T-cell (primary cell): ENCODE data around the gene RBPJ. TPM values are rescaled to one million over a fixed set of nuclear protein-coding genes. Genes with fewer than 3 reads are reported as not detected.
A peak's percentile ranks its signal among the peaks of the same experiment; 100 is the strongest.

ENCODE experiments used
- ATAC-seq, 4 experiments: fragments of 200-7000 bp in 3 of 4; fragments of 150-1000 bp in 1 of 4; cut with Tn5 transposase; replicated peaks in 1 of 4; 1 replicate in 3 of 4; 2 replicates in 1 of 4; pipeline ENCODE4 v1.10.0; 2021; ENCODE audit warnings: moderate library complexity in 3 of 4, mild to moderate bottlenecking in 2 of 4, moderate number of reproducible peaks in 1 of 4
- CTCF ChIA-PET, 2 donors: fragments of 300-600 bp; sonication (Branson Sonifier 250); formaldehyde crosslinking; loops; one replicate each; lab custom pipeline; 2022; ENCODE audit warnings: antibody characterized with exemption in 2 of 2; lab: Charles Lee
- POLR2A ChIA-PET, 2 donors: fragments of 300-600 bp; sonication (Branson Sonifier 250); formaldehyde crosslinking; loops; one replicate each; lab custom pipeline; 2022; ENCODE audit warnings: antibody characterized with exemption in 2 of 2; lab: Charles Lee
- DNase-seq, 35 experiments: peaks; one replicate each; pipeline versions ENCODE4 v3.0.0 to v3.0.0-alpha.2; 2013 to 2023
- H3K27ac ChIP-seq: one replicate; pipeline ENCODE4 v1.5.1; 2013; ENCODE audit warnings: low read length
- H3K27me3 ChIP-seq, 2 experiments: replicated peaks in 1 of 2; 1 replicate in 1 of 2; 2 replicates in 1 of 2; pipeline versions ENCODE4 v1.6.1 to v1.7.0; 2013; ENCODE audit warnings: low read length in 1 of 2, mixed read lengths in 1 of 2; ENCODE audit not compliant: control insufficient read depth in 2 of 2, insufficient read depth in 2 of 2; ENCODE audit errors: extremely low read depth in 1 of 2
- H3K36me3 ChIP-seq, 2 donors: 1 replicate in 1 of 2; 2 replicates in 1 of 2; pipeline versions ENCODE4 v1.6.1 to v1.7.0; 2013; ENCODE audit warnings: low read length in 1 of 2; ENCODE audit not compliant: control insufficient read depth in 2 of 2, insufficient read depth in 1 of 2; ENCODE audit errors: extremely low read depth in 1 of 2
- H3K4me1 ChIP-seq, 2 experiments: 1 replicate in 1 of 2; 2 replicates in 1 of 2; pipeline versions ENCODE4 v1.6.1 to v1.7.0; 2013; ENCODE audit warnings: low read length in 2 of 2, mixed read lengths in 1 of 2; ENCODE audit not compliant: insufficient read depth in 2 of 2, control insufficient read depth in 1 of 2; ENCODE audit errors: extremely low read depth in 1 of 2
- H3K4me3 ChIP-seq, 2 donors: 1 replicate in 1 of 2; 2 replicates in 1 of 2; pipeline versions ENCODE4 v1.5.1 to v1.7.0; 2013; ENCODE audit warnings: mild to moderate bottlenecking in 2 of 2, low read length in 1 of 2, moderate library complexity in 1 of 2; ENCODE audit not compliant: control insufficient read depth in 1 of 2; ENCODE audit errors: extremely low read depth in 1 of 2
- H3K9me3 ChIP-seq: 2 replicates; pipeline ENCODE4 v1.7.0; 2013
- H3K27ac Mint-ChIP-seq, 2 donors: one replicate each; pipeline ENCODE4 v1.8.0; 2020 to 2021; ENCODE audit warnings: mild to moderate bottlenecking in 2 of 2, mixed read lengths in 2 of 2
- H3K27me3 Mint-ChIP-seq, 2 donors: one replicate each; pipeline ENCODE4 v1.8.0; 2021 to 2022; ENCODE audit warnings: mixed read lengths in 2 of 2
- H3K36me3 Mint-ChIP-seq: one replicate; pipeline ENCODE4 v1.8.0; 2021; ENCODE audit warnings: mixed read lengths
- H3K4me1 Mint-ChIP-seq, 3 donors: one replicate each; pipeline ENCODE4 v1.8.0; 2020 to 2022; ENCODE audit warnings: mixed read lengths in 3 of 3, mild to moderate bottlenecking in 1 of 3
- H3K4me3 Mint-ChIP-seq, 3 donors: one replicate each; pipeline ENCODE4 v1.8.0; 2020 to 2022; ENCODE audit warnings: mild to moderate bottlenecking in 3 of 3, mixed read lengths in 3 of 3, moderate library complexity in 3 of 3
- H3K9me3 Mint-ChIP-seq, 3 donors: one replicate each; pipeline ENCODE4 v1.8.0; 2020 to 2022; ENCODE audit warnings: mixed read lengths in 3 of 3
- WGBS: methylation state at CpG from one replicate; pipeline ENCODE4 v1.1.5; 2013; ENCODE audit warnings: missing lambda C conversion rate; ENCODE audit not compliant: insufficient coverage; 5-methylcytosine and 5-hydroxymethylcytosine counted together
- total RNA-seq, 35 experiments: library from RNA in 6 of 35; stranded (reverse) in 6 of 35; fragments of 120-200 nt in 1 of 35; gene quantifications; one replicate each; pipeline versions ENCODE4 v1.2.1 to v1.2.4 and lab custom pipeline; 2013 to 2026

RBPJ gene
- total RNA-seq, 5 donors from 2014 or later (not counting 1 experiment from before 2014, with no cell fraction given), result 55.6 to 81.1 (median 60.5) TPM

DNA sequence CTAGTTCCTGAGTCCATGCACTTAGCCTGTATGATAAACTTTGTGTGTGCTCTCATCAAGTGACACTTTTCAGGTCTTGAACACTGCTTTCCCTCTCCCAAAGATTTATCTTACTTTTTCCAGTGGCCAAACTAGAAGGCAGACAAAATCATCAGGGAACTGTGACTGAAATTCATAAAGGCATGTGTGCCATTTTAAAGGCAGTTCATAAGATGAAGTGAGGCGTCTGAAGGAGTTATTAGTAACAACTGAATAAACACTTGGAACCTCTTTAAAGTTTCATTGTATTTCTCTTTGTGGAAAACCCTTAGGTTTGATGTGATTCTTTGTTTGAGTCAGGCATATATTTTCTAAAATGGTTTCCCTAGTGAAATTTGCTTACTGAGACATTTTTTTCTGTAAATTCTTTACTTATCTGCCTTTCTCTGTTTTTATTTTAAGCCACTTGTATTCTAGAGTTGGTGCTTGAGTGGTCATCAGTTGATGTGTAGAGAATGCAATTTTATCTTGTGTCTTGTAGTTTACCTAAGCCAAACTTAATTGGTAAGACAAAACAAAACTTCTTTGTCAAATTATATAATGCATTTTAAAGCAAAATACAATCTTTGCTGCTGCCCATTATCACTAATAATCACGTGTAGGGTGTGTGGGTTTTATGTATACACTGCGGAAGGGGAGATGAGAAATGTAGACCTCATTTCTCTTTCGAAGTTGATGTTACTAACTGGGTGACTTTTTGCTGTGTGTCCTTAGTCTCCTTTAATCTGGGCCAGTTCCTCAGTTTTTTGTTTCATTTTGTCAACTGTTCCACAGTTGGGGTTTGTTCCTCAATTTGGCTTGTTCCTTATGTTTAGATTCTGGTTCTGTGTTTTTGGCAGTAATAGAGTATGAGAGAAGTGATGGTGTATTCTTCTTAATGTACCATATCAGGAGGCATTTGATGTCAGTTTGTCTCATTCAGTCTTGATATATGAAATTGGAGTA, 56.8 kb downstream of the RBPJ start:
- Histone ChIP-seq H3K4me1 (peaks cover 11 to 14% of the 10 kb centered on the region in 2 experiments), H3K9me3 (no peaks in the 10 kb centered on the region), H3K36me3 (peaks cover 0 to 3% of the 10 kb centered on the region in 2 donors), H3K4me3 (no peak overlapping the region), H3K27ac (no peak overlapping the region), H3K27me3 (peaks cover 0 to 9% of the 10 kb centered on the region in 2 experiments)
- ChIA-PET POLR2A (no interaction called here), CTCF (no interaction called here)
- no peak for DNase-seq
- WGBS, result 100% methylated on average over 3 of the region's 4 CpGs
- Mint-ChIP-seq H3K4me3 (no peak overlapping the region), H3K27me3 (peaks cover 0 to 2% of the 10 kb centered on the region in 2 donors), H3K36me3 (peaks cover 14% of the 10 kb centered on the region), H3K9me3 (no peaks in the 10 kb centered on the region), H3K27ac (no peak overlapping the region), H3K4me1 (peaks cover 53 to 72% (median 59%) of the 10 kb centered on the region in 3 donors)
- ATAC-seq, result no peak

DNA sequence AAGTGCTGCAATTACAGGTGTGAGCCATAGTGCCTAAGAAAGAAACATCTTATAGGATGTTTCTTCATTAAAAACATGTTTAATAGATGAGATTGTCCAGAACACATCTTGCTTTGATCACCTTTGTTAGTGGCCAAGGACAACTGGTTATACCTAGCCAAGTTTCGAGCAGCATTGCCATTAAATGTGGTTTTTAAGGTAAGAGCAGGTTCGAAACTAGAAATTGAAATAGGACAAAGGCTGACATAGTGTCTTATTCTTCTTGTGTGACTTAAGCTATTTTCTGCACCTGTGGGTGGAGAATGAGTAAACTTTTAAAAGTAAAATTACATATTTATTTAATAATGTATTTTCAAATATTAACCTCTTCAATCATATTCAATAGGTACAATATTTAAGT, 59.0 kb downstream of the RBPJ start:
- DNase-seq (no peak), ATAC-seq (no peak)
- Histone ChIP-seq H3K9me3 (no peaks in the 10 kb centered on the region), H3K27ac (no peak overlapping the region), H3K4me3 (no peak overlapping the region), H3K27me3 (peaks cover 0 to 4% of the 10 kb centered on the region in 2 experiments), H3K4me1 (peaks cover 3 to 6% of the 10 kb centered on the region in 2 experiments), H3K36me3 (peaks cover 0 to 2% of the 10 kb centered on the region in 2 donors)
- no peak overlapping the region for H3K4me3 Mint-ChIP-seq
- H3K27ac Mint-ChIP-seq, result no peak overlapping the region
- ChIA-PET CTCF (interaction anchor here in 1 of 2 donors (0.6 to 0.8 kb wide), 2 partner anchors 29 to 124 kb away, joined by 3 to 5 read pairs; no protein-coding TSS in a partner anchor), POLR2A (no interaction called here)
- H3K4me1 Mint-ChIP-seq, result peaks cover 50 to 62% (median 59%) of the 10 kb centered on the region in 3 donors
- peaks cover 0 to 2% of the 10 kb centered on the region in 2 donors for H3K27me3 Mint-ChIP-seq
- 100% methylated on average over 1 of the region's 2 CpGs for WGBS
- H3K9me3 Mint-ChIP-seq, result no peaks in the 10 kb centered on the region
- peaks cover 14% of the 10 kb centered on the region for H3K36me3 Mint-ChIP-seq

GRCh38 chr4:26380740-26381139, 59.9 kb downstream of the RBPJ start:
- Mint-ChIP-seq H3K36me3 (peaks cover 13% of the 10 kb centered on the region), H3K9me3 (no peaks in the 10 kb centered on the region), H3K27ac (no peak overlapping the region), H3K4me1 (peaks cover 52 to 64% (median 61%) of the 10 kb centered on the region in 3 donors), H3K4me3 (no peak overlapping the region), H3K27me3 (peaks cover 0 to 2% of the 10 kb centered on the region in 2 donors)
- POLR2A ChIA-PET, result interaction anchor here in 1 of 2 donors (0.7 kb wide), 1 partner anchor 530 kb away, joined by 5 read pairs; no protein-coding TSS in a partner anchor
- H3K27ac ChIP-seq, result no peak overlapping the region
- H3K4me1 ChIP-seq, result peaks cover 3 to 6% of the 10 kb centered on the region in 2 experiments
- no peaks in the 10 kb centered on the region for H3K9me3 ChIP-seq
- WGBS, result no CpG with 5 or more reads among the region's 2 CpGs
- ATAC-seq (no peak), DNase-seq (no peak)
- no peaks in the 10 kb centered on the region for H3K36me3 ChIP-seq
- CTCF ChIA-PET, result interaction anchor here in 1 of 2 donors (0.6 to 0.8 kb wide), 3 partner anchors 28 to 585 kb away, joined by 3 to 5 read pairs (median 4); no protein-coding TSS in a partner anchor
- no peak overlapping the region for H3K4me3 ChIP-seq
- H3K27me3 ChIP-seq, result no peaks in the 10 kb centered on the region

- POLR2A ChIA-PET, result interaction anchor here in 1 of 2 donors (0.6 kb wide), 1 partner anchor 168 kb away, joined by 9 read pairs; no protein-coding TSS in a partner anchor
- H3K36me3 ChIP-seq, result peaks cover 3 to 11% of the 10 kb centered on the region in 2 donors
- Mint-ChIP-seq H3K9me3 (no peaks in the 10 kb centered on the region), H3K27me3 (no peaks in the 10 kb centered on the region), H3K4me1 (peaks cover 24 to 35% (median 30%) of the 10 kb centered on the region in 3 donors), H3K4me3 (no peak overlapping the region), H3K36me3 (peaks cover 31% of the 10 kb centered on the region), H3K27ac (no peak overlapping the region)
- DNase-seq (peak in 1 of 35 experiments; percentile 13), ATAC-seq (peak in 1 of 4 experiments; percentile 23)
- WGBS, result no CpG with 5 or more reads among the region's 7 CpGs
- H3K27me3 ChIP-seq, result no peaks in the 10 kb centered on the region
- CTCF ChIA-PET, result interaction anchor here (0.6 to 1.2 kb wide), 2 partner anchors 74 to 232 kb away, joined by 4 read pairs; no protein-coding TSS in a partner anchor
- H3K9me3 ChIP-seq, result no peaks in the 10 kb centered on the region
- no peak overlapping the region for H3K4me3 ChIP-seq
- H3K27ac ChIP-seq, result no peak overlapping the region
- peaks cover 3% of the 10 kb centered on the region in 2 experiments for H3K4me1 ChIP-seq
Observed at GRCh38 chr4:26384380-26385057, 63.7 kb downstream of the RBPJ start.

- no CpG with 5 or more reads among the region's 3 CpGs for WGBS
- Histone ChIP-seq H3K4me3 (no peak overlapping the region), H3K36me3 (peaks cover 3 to 15% of the 10 kb centered on the region in 2 donors), H3K9me3 (no peaks in the 10 kb centered on the region), H3K27me3 (no peaks in the 10 kb centered on the region), H3K4me1 (peaks cover 3% of the 10 kb centered on the region in 2 experiments), H3K27ac (no peak overlapping the region)
- DNase-seq (no peak), ATAC-seq (no peak)
- H3K9me3 Mint-ChIP-seq, result no peaks in the 10 kb centered on the region
- CTCF ChIA-PET, result interaction anchor here (0.6 to 0.7 kb wide), 2 partner anchors 13 to 1446 kb away, joined by 3 read pairs; no protein-coding TSS in a partner anchor
- H3K27ac Mint-ChIP-seq, result no peak overlapping the region
- POLR2A ChIA-PET, result no interaction called here
- H3K27me3 Mint-ChIP-seq, result no peaks in the 10 kb centered on the region
- peaks cover 39% of the 10 kb centered on the region for H3K36me3 Mint-ChIP-seq
- H3K4me3 Mint-ChIP-seq, result no peak overlapping the region
- peaks cover 22 to 32% (median 24%) of the 10 kb centered on the region in 3 donors for H3K4me1 Mint-ChIP-seq
Observed at GRCh38 chr4:26385690-26386089, 64.9 kb downstream of the RBPJ start.

GRCh38 chr4:26386386-26386785, 65.6 kb downstream of the RBPJ start:
- Mint-ChIP-seq H3K27me3 (no peaks in the 10 kb centered on the region), H3K9me3 (no peaks in the 10 kb centered on the region), H3K36me3 (peaks cover 43% of the 10 kb centered on the region), H3K4me3 (no peak overlapping the region), H3K27ac (no peak overlapping the region), H3K4me1 (peaks cover 15 to 28% (median 21%) of the 10 kb centered on the region in 3 donors)
- H3K36me3 ChIP-seq, result peaks cover 3 to 17% of the 10 kb centered on the region in 2 donors
- no peaks in the 10 kb centered on the region for H3K9me3 ChIP-seq
- H3K27me3 ChIP-seq, result no peaks in the 10 kb centered on the region
- ChIA-PET POLR2A (no interaction called here), CTCF (interaction anchor here (0.5 to 0.9 kb wide), 5 partner anchors 12 to 1447 kb away, joined by 3 to 5 read pairs (median 3); no protein-coding TSS in a partner anchor)
- no peak overlapping the region for H3K4me3 ChIP-seq
- ATAC-seq (no peak), DNase-seq (no peak)
- no peak overlapping the region for H3K27ac ChIP-seq
- peaks cover 3% of the 10 kb centered on the region in 2 experiments for H3K4me1 ChIP-seq
- WGBS, result no CpG with 5 or more reads among the region's 2 CpGs
